NT2/D1 (cell line): ENCODE measurements around the gene GRAMD1B.
A peak's percentile ranks its signal among the peaks of the same experiment; 100 is the strongest.
"Not testable (repeated sequence)": the region's sequence is repeated elsewhere in the genome, so short reads cannot be mapped to it uniquely, and the experiment has no call there.

Source experiments
- DNase-seq: peaks from one replicate; pipeline ENCODE4 v3.0.0-alpha.2; 2011; ENCODE audit warnings: low read depth, low spot score
- H3K27me3 ChIP-seq: 2 replicates; pipeline ENCODE4 v1.6.0; 2011; ENCODE audit warnings: mild to moderate bottlenecking; ENCODE audit not compliant: insufficient read length, insufficient read depth
- H3K36me3 ChIP-seq: 2 replicates; pipeline ENCODE4 v1.6.1; 2011; ENCODE audit warnings: mild to moderate bottlenecking, low read length, mixed read lengths; ENCODE audit not compliant: insufficient read depth, insufficient read length
- H3K4me1 ChIP-seq: 2 replicates; pipeline ENCODE4 v1.5.1; 2011; ENCODE audit not compliant: insufficient read depth, insufficient read length
- H3K4me3 ChIP-seq: 2 replicates; pipeline ENCODE4 v1.5.1; 2011; ENCODE audit warnings: low read depth; ENCODE audit not compliant: insufficient read length
- H3K9ac ChIP-seq: 2 replicates; pipeline ENCODE4 v1.6.0; 2011; ENCODE audit warnings: low read depth; ENCODE audit not compliant: insufficient read length
- H3K9me3 ChIP-seq: 2 replicates; pipeline ENCODE4 v1.5.1; 2011; ENCODE audit warnings: mild to moderate bottlenecking, low read length; ENCODE audit not compliant: insufficient read depth
- SUZ12 ChIP-seq: IDR thresholded peaks from 2 replicates; pipeline ENCODE4 v1.6.1; 2011; ENCODE audit not compliant: insufficient read length, insufficient read depth; ENCODE audit errors: extremely low read depth
- YY1 ChIP-seq: IDR thresholded peaks from 2 replicates; pipeline ENCODE4 v1.6.1; 2011; ENCODE audit not compliant: insufficient read length, insufficient read depth
- ZNF274 ChIP-seq: IDR thresholded peaks from 2 replicates; pipeline ENCODE4 v1.6.1; 2011; ENCODE audit warnings: mild to moderate bottlenecking, low read depth, low read length

Gene GRAMD1B

GRCh38 chr11:123570939-123571580 lies 141.0 kb downstream of the GRAMD1B start:
- Histone ChIP-seq H3K4me3 (no peak overlapping the region), H3K9ac (no peak overlapping the region), H3K9me3 (no peaks in the 10 kb centered on the region), H3K4me1 (peaks cover 10% of the 10 kb centered on the region), H3K27me3 (no peaks in the 10 kb centered on the region), H3K36me3 (no peaks in the 10 kb centered on the region)
- DNase-seq: no peak
- TF ChIP-seq ZNF274: no peak
- no peak for TF ChIP-seq SUZ12
- no peak for TF ChIP-seq YY1

GRCh38 chr11:123572791-123573190 lies 142.7 kb downstream of the GRAMD1B start:
- not testable (repeated sequence) for H3K9me3 ChIP-seq, H3K4me3 ChIP-seq, H3K36me3 ChIP-seq, H3K9ac ChIP-seq, H3K27me3 ChIP-seq, DNase-seq
- peaks cover 17% of the 10 kb centered on the region for H3K4me1 ChIP-seq

DNA sequence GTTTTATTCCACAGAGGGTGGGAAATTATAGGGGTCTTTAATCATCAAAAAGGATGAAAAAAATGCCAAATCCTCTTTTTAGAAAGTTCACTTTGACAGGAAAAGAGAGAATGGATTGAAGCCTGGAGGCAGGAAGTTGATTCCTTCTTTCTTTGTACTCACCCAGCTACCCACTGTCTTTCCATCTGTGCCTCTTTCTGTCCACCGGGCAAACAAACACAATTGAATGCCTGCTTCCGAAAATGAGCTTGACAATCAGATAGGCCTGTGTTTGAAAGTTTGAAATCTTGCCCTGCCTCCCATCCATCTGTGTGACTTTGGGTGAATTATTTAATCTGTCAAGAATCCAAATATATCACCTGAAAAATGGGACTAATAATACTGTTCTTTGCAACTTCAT lies 143.2 kb downstream of the GRAMD1B start:
- Histone ChIP-seq H3K9me3 (no peaks in the 10 kb centered on the region), H3K4me1 (peaks cover 17% of the 10 kb centered on the region), H3K36me3 (no peaks in the 10 kb centered on the region), H3K4me3 (no peak overlapping the region), H3K9ac (no peak overlapping the region), H3K27me3 (no peaks in the 10 kb centered on the region)
- no peak for DNase-seq
- TF ChIP-seq ZNF274: no peak
- TF ChIP-seq SUZ12: no peak
- no peak for TF ChIP-seq YY1

DNA sequence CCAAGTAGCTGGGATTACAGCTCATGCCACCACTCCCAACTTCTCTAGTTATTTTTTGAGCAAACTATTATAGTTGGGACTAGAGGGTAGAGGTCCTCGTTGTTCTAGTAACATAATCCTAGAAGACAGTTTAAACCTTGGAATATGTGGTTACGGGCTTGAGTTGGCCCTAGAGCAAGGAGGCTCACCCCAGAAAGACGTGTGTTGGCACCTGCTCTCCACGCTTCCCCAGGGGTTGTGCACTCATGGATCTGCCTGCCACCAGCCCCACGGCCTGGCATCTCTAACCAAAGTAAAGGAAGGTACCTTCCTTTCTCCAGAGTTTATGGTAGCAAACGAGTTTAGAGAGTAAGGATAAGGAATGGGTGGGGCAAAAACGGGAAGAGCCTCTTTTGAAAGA lies 145.4 kb downstream of the GRAMD1B start:
- Histone ChIP-seq H3K9me3 (no peaks in the 10 kb centered on the region), H3K9ac (no peak overlapping the region), H3K27me3 (no peaks in the 10 kb centered on the region), H3K4me3 (no peak overlapping the region), H3K4me1 (peaks cover 15% of the 10 kb centered on the region), H3K36me3 (no peaks in the 10 kb centered on the region)
- no peak for TF ChIP-seq YY1
- TF ChIP-seq SUZ12: no peak
- no peak for TF ChIP-seq ZNF274
- no peak for DNase-seq

- H3K36me3 ChIP-seq: no peaks in the 10 kb centered on the region
- H3K9ac ChIP-seq: no peak overlapping the region
- DNase-seq: no peak
- TF ChIP-seq YY1: no peak
- no peak for TF ChIP-seq SUZ12
- TF ChIP-seq ZNF274: no peak
- no peak overlapping the region for H3K4me3 ChIP-seq
- H3K4me1 ChIP-seq: peaks cover 17% of the 10 kb centered on the region
- no peaks in the 10 kb centered on the region for H3K9me3 ChIP-seq
- H3K27me3 ChIP-seq: no peaks in the 10 kb centered on the region
Measured at GRCh38 chr11:123576082-123576481, 146.0 kb downstream of the GRAMD1B start.

DNA sequence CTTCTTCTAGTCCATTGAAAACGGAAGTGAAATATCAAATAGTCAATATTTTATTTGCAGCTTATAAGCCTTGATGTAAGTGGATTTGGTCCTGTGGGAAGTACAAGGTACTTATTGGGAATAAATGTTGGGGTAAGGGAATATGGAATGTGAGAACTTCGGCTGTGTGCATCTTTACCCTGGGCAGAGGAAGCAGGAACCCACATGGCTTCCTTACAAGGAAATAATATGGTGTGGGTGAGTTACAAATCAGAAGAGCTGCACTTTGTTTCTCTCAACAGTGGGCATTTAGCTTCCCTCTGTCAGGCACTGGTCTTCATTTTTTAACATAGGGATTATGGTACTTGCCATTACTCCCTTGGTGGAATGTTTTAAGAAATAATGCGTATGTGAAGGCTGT lies 146.4 kb downstream of the GRAMD1B start:
- TF ChIP-seq SUZ12: no peak
- no peak for TF ChIP-seq YY1
- TF ChIP-seq ZNF274: no peak
- Histone ChIP-seq H3K36me3 (no peaks in the 10 kb centered on the region), H3K4me3 (no peak overlapping the region), H3K4me1 (peaks cover 17% of the 10 kb centered on the region), H3K27me3 (no peaks in the 10 kb centered on the region), H3K9me3 (no peaks in the 10 kb centered on the region), H3K9ac (no peak overlapping the region)
- DNase-seq: no peak

DNA sequence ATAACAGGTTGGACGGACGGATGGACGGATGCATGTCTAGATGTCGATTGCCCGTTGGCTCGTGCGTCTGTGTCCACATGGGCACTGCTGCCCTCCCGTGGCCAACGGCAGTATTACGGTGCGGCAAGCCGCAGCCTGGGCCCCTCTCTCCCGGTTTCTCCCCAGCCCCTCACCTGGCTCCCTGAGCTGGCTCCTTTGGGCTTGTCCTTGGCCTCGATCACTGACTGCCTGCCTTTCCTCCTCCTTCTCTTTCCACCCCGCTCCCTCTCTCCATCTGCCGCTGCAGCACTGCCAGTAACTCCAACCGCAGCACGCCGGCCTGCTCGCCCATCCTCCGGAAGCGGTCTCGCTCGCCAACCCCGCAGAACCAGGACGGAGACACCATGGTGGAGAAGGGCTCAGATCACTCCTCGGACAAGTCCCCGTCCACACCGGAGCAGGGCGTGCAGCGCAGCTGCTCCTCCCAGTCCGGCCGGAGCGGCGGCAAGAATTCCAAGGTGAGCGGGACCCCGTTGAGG lies 147.1 kb downstream of the GRAMD1B start:
- TF ChIP-seq ZNF274 (no peak), SUZ12 (no peak), YY1 (no peak)
- Histone ChIP-seq H3K4me1 (peaks cover 17% of the 10 kb centered on the region), H3K27me3 (no peaks in the 10 kb centered on the region), H3K9me3 (no peaks in the 10 kb centered on the region), H3K4me3 (no peak overlapping the region), H3K9ac (no peak overlapping the region), H3K36me3 (no peaks in the 10 kb centered on the region)
- DNase-seq: peak; percentile 50
